ENCODE data around the gene MALT1.

The MALT1 gene

GRCh38 chr18:58732471-58732870 is 61.2 kb downstream of the MALT1 start:
- no peak for DNase-seq (ENCODE audit: low read depth)
- H3K4me3 ChIP-seq (ENCODE audit: low read depth, low read length), result no peak overlapping the region
- TF ChIP-seq, protein P1, sequence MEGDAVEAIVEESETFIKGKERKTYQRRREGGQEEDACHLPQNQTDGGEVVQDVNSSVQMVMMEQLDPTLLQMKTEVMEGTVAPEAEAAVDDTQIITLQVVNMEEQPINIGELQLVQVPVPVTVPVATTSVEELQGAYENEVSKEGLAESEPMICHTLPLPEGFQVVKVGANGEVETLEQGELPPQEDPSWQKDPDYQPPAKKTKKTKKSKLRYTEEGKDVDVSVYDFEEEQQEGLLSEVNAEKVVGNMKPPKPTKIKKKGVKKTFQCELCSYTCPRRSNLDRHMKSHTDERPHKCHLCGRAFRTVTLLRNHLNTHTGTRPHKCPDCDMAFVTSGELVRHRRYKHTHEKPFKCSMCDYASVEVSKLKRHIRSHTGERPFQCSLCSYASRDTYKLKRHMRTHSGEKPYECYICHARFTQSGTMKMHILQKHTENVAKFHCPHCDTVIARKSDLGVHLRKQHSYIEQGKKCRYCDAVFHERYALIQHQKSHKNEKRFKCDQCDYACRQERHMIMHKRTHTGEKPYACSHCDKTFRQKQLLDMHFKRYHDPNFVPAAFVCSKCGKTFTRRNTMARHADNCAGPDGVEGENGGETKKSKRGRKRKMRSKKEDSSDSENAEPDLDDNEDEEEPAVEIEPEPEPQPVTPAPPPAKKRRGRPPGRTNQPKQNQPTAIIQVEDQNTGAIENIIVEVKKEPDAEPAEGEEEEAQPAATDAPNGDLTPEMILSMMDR (IDR thresholded peaks at IDR 0.05; ENCODE audit: low read depth, low read length, missing control alignments), result no peak

- TF ChIP-seq, protein P1 (IDR thresholded peaks at IDR 0.05; ENCODE audit: low read depth, low read length, missing control alignments), result no peak
- DNase-seq (ENCODE audit: low read depth), result no peak
- no peak overlapping the region for H3K4me3 ChIP-seq (ENCODE audit: low read depth, low read length)
These were observed 62.6 kb downstream of the MALT1 start for GRCh38 chr18:58733866-58734265.

DNA sequence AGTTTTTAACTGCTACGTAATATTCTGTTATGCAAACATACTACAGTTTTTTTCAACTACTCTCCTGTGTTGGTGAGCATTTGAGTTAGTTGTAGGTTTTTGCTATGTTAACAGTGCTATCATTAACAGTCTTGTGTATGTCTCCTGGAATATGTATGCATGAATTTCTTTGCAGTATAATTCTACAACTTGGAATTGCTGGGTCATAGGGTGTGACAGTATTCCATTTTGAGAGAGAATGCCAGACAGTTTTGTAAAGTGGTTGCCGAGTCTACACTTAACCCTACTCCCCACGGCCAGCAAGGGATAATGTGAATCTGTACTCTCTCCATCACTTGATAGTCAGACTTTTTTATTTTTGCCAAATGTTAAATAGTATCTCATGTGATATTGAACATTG is 67.1 kb downstream of the MALT1 start:
- no peak for DNase-seq (ENCODE audit: low read depth)
- no peak overlapping the region for H3K4me3 ChIP-seq (ENCODE audit: low read depth, low read length)
- TF ChIP-seq, protein P1 (IDR thresholded peaks at IDR 0.05; ENCODE audit: low read depth, low read length, missing control alignments), result no peak

- H3K4me3 ChIP-seq (ENCODE audit: low read depth, low read length), result no peak overlapping the region
- TF ChIP-seq, protein P1 (IDR thresholded peaks at IDR 0.05; ENCODE audit: low read depth, low read length, missing control alignments), result no peak
- DNase-seq (ENCODE audit: low read depth), result no peak
These were observed 74.6 kb downstream of the MALT1 start for GRCh38 chr18:58745914-58746313.

GRCh38 chr18:58748899-58749595 is 77.8 kb downstream of the MALT1 start:
- TF ChIP-seq, protein P1 (IDR thresholded peaks at IDR 0.05; ENCODE audit: low read depth, low read length, missing control alignments), result no peak
- DNase-seq (ENCODE audit: low read depth), result no peak
- H3K4me3 ChIP-seq (ENCODE audit: low read depth, low read length), result no peak overlapping the region

- TF ChIP-seq, protein P1 (IDR thresholded peaks at IDR 0.05; ENCODE audit: low read depth, low read length, missing control alignments), result no peak
- DNase-seq (ENCODE audit: low read depth), result no peak
- no peak overlapping the region for H3K4me3 ChIP-seq (ENCODE audit: low read depth, low read length)
These were observed 82.7 kb downstream of the MALT1 start for GRCh38 chr18:58753976-58754375.

DNA sequence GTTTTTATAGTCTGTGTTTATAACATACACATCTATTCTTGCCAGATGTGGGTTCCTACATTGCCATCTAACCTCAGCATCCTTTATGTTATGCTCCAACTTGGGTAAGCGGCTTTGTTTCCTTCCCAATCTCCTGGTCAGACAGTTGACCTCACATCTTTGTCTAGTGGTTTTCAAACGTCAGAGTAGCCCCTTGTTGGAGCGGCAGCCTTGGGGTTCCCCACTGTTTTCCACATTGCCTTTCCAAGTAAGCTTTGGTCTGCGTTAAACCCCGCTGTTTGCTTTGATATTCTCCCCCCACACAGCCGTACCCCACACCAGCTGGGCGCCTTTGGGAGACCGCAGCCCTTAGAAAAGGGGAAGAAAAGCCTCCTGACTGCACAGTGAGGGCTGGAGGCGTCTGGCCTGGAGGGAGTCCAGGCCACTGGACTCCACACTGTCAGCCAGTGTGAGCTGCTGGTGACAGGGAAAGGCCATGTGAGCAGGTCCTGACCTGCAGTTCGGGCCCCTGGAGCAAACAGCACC is 83.3 kb downstream of the MALT1 start:
- H3K4me3 ChIP-seq (ENCODE audit: low read depth, low read length), result no peak overlapping the region
- TF ChIP-seq, protein P1 (IDR thresholded peaks at IDR 0.05; ENCODE audit: low read depth, low read length, missing control alignments), result no peak
- DNase-seq (ENCODE audit: low read depth), result no peak

Measured in GM12864 (cell line).